H9 (cell line): ENCODE measurements around the gene JAK2. TPM values are rescaled to one million over a fixed set of nuclear protein-coding genes. Genes with fewer than 3 reads are reported as not detected.

Source experiments
- DNase-seq: peaks from one replicate; pipeline ENCODE4 v3.0.0-alpha.2; 2017
- H2AFZ ChIP-seq: one replicate; pipeline ENCODE4 v1.6.1; 2013; ENCODE audit warnings: mild to moderate bottlenecking, low read length, control low read depth, moderate library complexity
- H2AK5ac ChIP-seq: 2 replicates; pipeline ENCODE4 v1.6.1; 2013; ENCODE audit warnings: low read length, control low read depth, mixed read lengths; ENCODE audit not compliant: insufficient read length
- H2BK120ac ChIP-seq: one replicate; pipeline ENCODE4 v1.6.1; 2013; ENCODE audit warnings: low read depth, mild to moderate bottlenecking, low read length, control low read depth, inconsistent platforms; ENCODE audit not compliant: poor library complexity, severe bottlenecking
- H2BK12ac ChIP-seq: 2 replicates; pipeline ENCODE4 v1.6.1; 2013; ENCODE audit warnings: low read length, control low read depth, mixed read lengths, low read depth; ENCODE audit not compliant: insufficient read length
- H2BK15ac ChIP-seq: 2 replicates; pipeline ENCODE4 v1.6.1; 2013; ENCODE audit warnings: low read depth, low read length, control low read depth
- H2BK20ac ChIP-seq: one replicate; pipeline ENCODE4 v1.6.1; 2013; ENCODE audit warnings: low read depth, mild to moderate bottlenecking, low read length, control low read depth, inconsistent platforms; ENCODE audit not compliant: poor library complexity, severe bottlenecking
- H2BK5ac ChIP-seq: 2 replicates; pipeline ENCODE4 v1.6.1; 2013; ENCODE audit warnings: low read length, control low read depth, mixed read lengths; ENCODE audit not compliant: insufficient read length
- H3K14ac ChIP-seq: 2 replicates; pipeline ENCODE4 v1.6.1; 2013; ENCODE audit warnings: low read length, control low read depth; ENCODE audit not compliant: insufficient read depth
- H3K18ac ChIP-seq: 2 replicates; pipeline ENCODE4 v1.6.1; 2013; ENCODE audit warnings: low read depth, mild to moderate bottlenecking, mixed read lengths, low read length, control low read depth; ENCODE audit not compliant: insufficient read length
- H3K23ac ChIP-seq: 2 replicates; pipeline ENCODE4 v1.6.1; 2013; ENCODE audit warnings: low read length, control low read depth, mixed read lengths, low read depth; ENCODE audit not compliant: insufficient read length
- H3K23me2 ChIP-seq: 2 replicates; pipeline ENCODE4 v1.6.1; 2013; ENCODE audit warnings: low read depth, mild to moderate bottlenecking, mixed read lengths, low read length, control low read depth; ENCODE audit not compliant: insufficient read length, poor library complexity, severe bottlenecking
- H3K27ac ChIP-seq: 2 replicates; pipeline ENCODE4 v1.5.1; 2013; ENCODE audit warnings: low read length, control low read depth, mixed read lengths, low read depth; ENCODE audit not compliant: insufficient read length
- H3K27me3 ChIP-seq: 2 replicates; pipeline ENCODE4 v1.6.1; 2013; ENCODE audit warnings: low read length, control low read depth, inconsistent platforms; ENCODE audit not compliant: insufficient read depth
- H3K4ac ChIP-seq: 2 replicates; pipeline ENCODE4 v1.6.1; 2013; ENCODE audit warnings: low read depth, mild to moderate bottlenecking, control low read depth, inconsistent platforms, low read length, moderate library complexity
- H3K4me1 ChIP-seq: 2 replicates; pipeline ENCODE4 v1.6.1; 2013; ENCODE audit warnings: low read length, control low read depth, inconsistent platforms; ENCODE audit not compliant: insufficient read depth
- H3K4me2 ChIP-seq: 2 replicates; pipeline ENCODE4 v1.6.1; 2013; ENCODE audit warnings: low read length, control low read depth, mixed read lengths; ENCODE audit not compliant: insufficient read length, insufficient read depth
- H3K56ac ChIP-seq: 2 replicates; pipeline ENCODE4 v1.6.1; 2013; ENCODE audit warnings: low read depth, mild to moderate bottlenecking, mixed read lengths, low read length, control low read depth; ENCODE audit not compliant: insufficient read length
- H3K79me1 ChIP-seq: 2 replicates; pipeline ENCODE4 v1.6.1; 2013; ENCODE audit warnings: low read depth, mild to moderate bottlenecking, moderate library complexity, low read length, control low read depth, inconsistent platforms; ENCODE audit not compliant: insufficient read depth, poor library complexity, severe bottlenecking
- H3K79me2 ChIP-seq: 2 replicates; pipeline ENCODE4 v1.6.1; 2013; ENCODE audit warnings: low read length, control low read depth, inconsistent platforms; ENCODE audit not compliant: insufficient read depth
- H3K9ac ChIP-seq: 2 replicates; pipeline ENCODE4 v1.6.1; 2013; ENCODE audit warnings: low read length, control low read depth, mixed read lengths; ENCODE audit not compliant: insufficient read length; ENCODE audit errors: extremely low read depth
- H3K9me3 ChIP-seq: one replicate; pipeline ENCODE4 v1.6.1; 2013; ENCODE audit warnings: low read depth, low read length, inconsistent platforms; ENCODE audit not compliant: control insufficient read depth
- H3T11ph ChIP-seq: one replicate; pipeline ENCODE4 v1.6.1; 2013; ENCODE audit warnings: mild to moderate bottlenecking, low read length, control low read depth, inconsistent platforms
- H4K20me1 ChIP-seq: one replicate; pipeline ENCODE4 v1.6.1; 2013; ENCODE audit not compliant: control insufficient read depth, insufficient read length, insufficient read depth
- H4K5ac ChIP-seq: 2 replicates; pipeline ENCODE4 v1.6.1; 2013; ENCODE audit warnings: low read depth, mild to moderate bottlenecking, mixed read lengths, low read length, control low read depth; ENCODE audit not compliant: insufficient read length
- H4K8ac ChIP-seq: replicated peaks from 2 replicates; pipeline ENCODE4 v1.6.1; 2013; ENCODE audit warnings: low read length, control low read depth, mixed read lengths, low read depth; ENCODE audit not compliant: insufficient read length
- H4K91ac ChIP-seq: 2 replicates; pipeline ENCODE4 v1.6.1; 2013; ENCODE audit warnings: low read depth, mild to moderate bottlenecking, moderate library complexity, mixed read lengths, low read length, control low read depth; ENCODE audit not compliant: insufficient read length
- H3K27ac Mint-ChIP-seq, 3 experiments: 2 replicates in 2 of 3; 3 replicates in 1 of 3; pipeline ENCODE4 v1.8.0; 2020 to 2021; ENCODE audit warnings: mixed read lengths in 3 of 3, mild to moderate bottlenecking in 1 of 3, moderate library complexity in 1 of 3
- H3K27me3 Mint-ChIP-seq: 2 replicates; pipeline ENCODE4 v1.8.0; 2021; ENCODE audit warnings: low read depth, mild to moderate bottlenecking, moderate library complexity, mixed read lengths
- H3K36me3 Mint-ChIP-seq, 3 experiments: 2 replicates in 2 of 3; 3 replicates in 1 of 3; pipeline ENCODE4 v1.8.0; 2020 to 2021; ENCODE audit warnings: low read depth in 3 of 3, mixed read lengths in 3 of 3; ENCODE audit not compliant: insufficient read depth in 1 of 3
- H3K4me1 Mint-ChIP-seq, 2 experiments: 2 replicates each; pipeline ENCODE4 v1.8.0; 2020; ENCODE audit warnings: mixed read lengths in 2 of 2
- H3K4me3 Mint-ChIP-seq, 2 experiments: 2 replicates in 1 of 2; 3 replicates in 1 of 2; pipeline ENCODE4 v1.8.0; 2020 to 2021; ENCODE audit warnings: mild to moderate bottlenecking in 2 of 2, mixed read lengths in 2 of 2, moderate library complexity in 1 of 2
- H3K9me3 Mint-ChIP-seq, 2 experiments: 2 replicates in 1 of 2; 3 replicates in 1 of 2; pipeline ENCODE4 v1.8.0; 2020; ENCODE audit warnings: mild to moderate bottlenecking in 2 of 2, mixed read lengths in 2 of 2, moderate library complexity in 1 of 2
- WGBS: extraction: QIAGEN DNeasy Blood & Tissue Kit; methylation state at CpG from one replicate; pipeline ENCODE4 v1.1.7; 2013; ENCODE audit warnings: missing lambda C conversion rate, low lambda C conversion rate, mixed read lengths; ENCODE audit not compliant: insufficient read length; ENCODE audit errors: extremely low coverage; 5-methylcytosine and 5-hydroxymethylcytosine counted together
- total RNA-seq: library from RNA; stranded (reverse); gene quantifications from 2 replicates; pipeline ENCODE4 v1.2.1, GENCODE V29; 2021
- TF ChIP-seq, protein P1 (sequence below): fragments of 200-600 bp; sonication (generic); conservative IDR thresholded peaks from 3 replicates; pipeline ENCODE4 v1.8.0; 2021; ENCODE audit warnings: antibody characterized with exemption, mild to moderate bottlenecking

The JAK2 gene
- total RNA-seq, 1 experiment from 2014 or later = 3.4 TPM

DNA sequence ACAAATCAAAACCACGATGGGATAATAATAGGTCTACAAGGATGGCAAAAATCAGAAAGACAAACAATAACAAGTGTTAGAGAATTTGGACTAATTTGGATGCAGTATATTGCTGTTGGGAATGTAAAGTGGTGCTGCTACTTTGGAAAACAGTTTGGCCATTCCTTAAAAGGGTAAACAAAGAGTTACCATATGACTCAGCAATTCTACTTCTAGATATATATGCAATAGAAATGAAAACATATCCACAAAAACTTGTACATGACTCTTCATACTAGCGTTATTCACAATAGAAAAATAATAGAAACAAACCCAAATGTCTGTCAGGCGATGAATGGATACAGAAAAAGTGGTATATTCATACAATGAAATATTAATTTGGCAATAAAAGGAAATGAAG, 58.3 kb downstream of the JAK2 start:
- Histone ChIP-seq H4K91ac (no peak overlapping the region), H3K27ac (no peak overlapping the region), H2AK5ac (no peak overlapping the region), H4K20me1 (no peaks in the 10 kb centered on the region), H3T11ph (no peak overlapping the region), H3K79me2 (no peaks in the 10 kb centered on the region), H4K5ac (no peak overlapping the region), H3K4ac (no peak overlapping the region), H3K9ac (no peak overlapping the region), H3K18ac (no peak overlapping the region), H2BK5ac (no peak overlapping the region), H3K9me3 (no peaks in the 10 kb centered on the region), H2BK15ac (no peak overlapping the region), H3K14ac (no peak overlapping the region), H3K56ac (no peak overlapping the region), H3K23me2 (no peaks in the 10 kb centered on the region), H3K79me1 (no peaks in the 10 kb centered on the region), H2BK120ac (no peak overlapping the region), H2BK20ac (no peak overlapping the region), H2AFZ (no peak overlapping the region), H3K23ac (no peak overlapping the region), H3K27me3 (no peaks in the 10 kb centered on the region), H3K4me2 (no peak overlapping the region), H2BK12ac (no peak overlapping the region), H4K8ac (no peak overlapping the region), H3K4me1 (no peaks in the 10 kb centered on the region)
- DNase-seq = no peak
- TF ChIP-seq, protein P1, sequence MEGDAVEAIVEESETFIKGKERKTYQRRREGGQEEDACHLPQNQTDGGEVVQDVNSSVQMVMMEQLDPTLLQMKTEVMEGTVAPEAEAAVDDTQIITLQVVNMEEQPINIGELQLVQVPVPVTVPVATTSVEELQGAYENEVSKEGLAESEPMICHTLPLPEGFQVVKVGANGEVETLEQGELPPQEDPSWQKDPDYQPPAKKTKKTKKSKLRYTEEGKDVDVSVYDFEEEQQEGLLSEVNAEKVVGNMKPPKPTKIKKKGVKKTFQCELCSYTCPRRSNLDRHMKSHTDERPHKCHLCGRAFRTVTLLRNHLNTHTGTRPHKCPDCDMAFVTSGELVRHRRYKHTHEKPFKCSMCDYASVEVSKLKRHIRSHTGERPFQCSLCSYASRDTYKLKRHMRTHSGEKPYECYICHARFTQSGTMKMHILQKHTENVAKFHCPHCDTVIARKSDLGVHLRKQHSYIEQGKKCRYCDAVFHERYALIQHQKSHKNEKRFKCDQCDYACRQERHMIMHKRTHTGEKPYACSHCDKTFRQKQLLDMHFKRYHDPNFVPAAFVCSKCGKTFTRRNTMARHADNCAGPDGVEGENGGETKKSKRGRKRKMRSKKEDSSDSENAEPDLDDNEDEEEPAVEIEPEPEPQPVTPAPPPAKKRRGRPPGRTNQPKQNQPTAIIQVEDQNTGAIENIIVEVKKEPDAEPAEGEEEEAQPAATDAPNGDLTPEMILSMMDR = no peak
- WGBS = no CpG with 5 or more reads among the region's 3 CpGs
- Mint-ChIP-seq H3K9me3 (peaks cover 0 to 7% of the 10 kb centered on the region in 2 experiments; a peak in 1 of 5 replicates), H3K4me3 (no peak overlapping the region), H3K27ac (peak overlapping the region in 1 of 3 experiments; percentile 63; a peak in 1 of 7 replicates), H3K4me1 (no peaks in the 10 kb centered on the region), H3K36me3 (peaks cover 3 to 7% (median 5%) of the 10 kb centered on the region in 3 experiments; a peak in 5 of 7 replicates), H3K27me3 (no peaks in the 10 kb centered on the region)
